ENCODE results near the gene KCNG3.

- TF ChIP-seq CTCF (conservative IDR thresholded peaks at IDR 0.05 in 1 of 2, IDR thresholded peaks at IDR 0.05 in 1 of 2; ENCODE audit: extremely low read depth in 1 of 2, insufficient read depth in 1 of 2, low read depth in 1 of 2, low read length in 2 of 2) (no peak), EZH2 (IDR thresholded peaks at IDR 0.05; ENCODE audit: borderline replicate concordance, low read length) (no peak)
Observed at GRCh38 chr2:42464631-42465030, 29.2 kb downstream of the KCNG3 start.

Measured in mammary epithelial cell (primary cell).